SK-N-SH treated with all-trans-retinoic acid at 6 μM for 48 hours (cell line): ENCODE data around the gene MAP2K6.

ENCODE experiments used
- ARNTL ChIP-seq: fragments of 450-650 bp; formaldehyde crosslinking; IDR thresholded peaks from 2 replicates; pipeline ENCODE4 v1.5.0; 2020; ENCODE audit warnings: low read depth, mild to moderate bottlenecking, moderate library complexity, borderline replicate concordance
- CREB5 ChIP-seq: fragments of 250-450 bp; sonication (Bioruptor Pico); IDR thresholded peaks from 2 replicates; pipeline ENCODE4 v1.5.1; 2020; ENCODE audit warnings: low read depth, mild to moderate bottlenecking, moderate library complexity
- ISL1 ChIP-seq: fragments of 250-450 bp; sonication (Bioruptor Pico); IDR thresholded peaks from 2 replicates; pipeline ENCODE4 v2.1.2; 2022; ENCODE audit warnings: mild to moderate bottlenecking, moderate library complexity
- PATZ1 ChIP-seq: fragments of 250-450 bp; sonication (Bioruptor Pico); IDR thresholded peaks from 2 replicates; pipeline ENCODE4 v1.8.0; 2020; ENCODE audit warnings: mild to moderate bottlenecking, moderate library complexity, borderline replicate concordance
- TCF4 ChIP-seq: fragments of 250-450 bp; sonication (Bioruptor Pico); IDR thresholded peaks from 2 replicates; pipeline ENCODE4 v1.8.0; 2021; ENCODE audit warnings: mild to moderate bottlenecking, moderate library complexity, borderline replicate concordance
- TOX ChIP-seq: fragments of 250-450 bp; sonication (Bioruptor Pico); IDR thresholded peaks from 2 replicates; pipeline ENCODE4 v1.8.0; 2021; ENCODE audit warnings: mild to moderate bottlenecking, moderate library complexity, borderline replicate concordance
- TSHZ2 ChIP-seq: fragments of 250-450 bp; sonication (Bioruptor Pico); IDR thresholded peaks from 2 replicates; pipeline ENCODE4 v1.5.0; 2020; ENCODE audit warnings: mild to moderate bottlenecking, moderate library complexity
- ZFP3 ChIP-seq: fragments of 250-450 bp; sonication (Bioruptor Pico); IDR thresholded peaks from 2 replicates; pipeline ENCODE4 v1.5.0; 2020; ENCODE audit warnings: mild to moderate bottlenecking, moderate library complexity
- ZFP30 ChIP-seq: fragments of 450-650 bp; formaldehyde crosslinking; IDR thresholded peaks from 2 replicates; pipeline ENCODE4 v1.5.0; 2022; ENCODE audit warnings: mild to moderate bottlenecking, moderate library complexity

- no peak for TF ChIP-seq TOX
- TF ChIP-seq ARNTL (CRISPR knock-in tag) = no peak
- no peak for TF ChIP-seq PATZ1 (CRISPR knock-in tag)
- TF ChIP-seq ISL1 = peak; percentile 64; the same call in 1 of the 2 replicates
- TF ChIP-seq TSHZ2 = no peak
- peak; percentile 90 for TF ChIP-seq ZFP3
- TF ChIP-seq TCF4 (CRISPR knock-in tag) = no peak
- no peak for TF ChIP-seq CREB5 (CRISPR knock-in tag)
- no peak for TF ChIP-seq ZFP30 (CRISPR knock-in tag)
Observed at GRCh38 chr17:69561462-69561861, 147.0 kb downstream of the MAP2K6 start.
